HEK293T (cell line): Measurements from ENCODE around the gene WIPF2.

Experiments
- ARNT ChIP-seq: fragments of 450-650 bp; IDR thresholded peaks from 2 replicates; pipeline ENCODE4 v1.6.1; 2017; ENCODE audit warnings: mild to moderate bottlenecking
- BHLHE40 ChIP-seq: fragments of 450-650 bp; IDR thresholded peaks from 2 replicates; pipeline ENCODE4 v1.6.1; 2016; ENCODE audit warnings: mild to moderate bottlenecking, moderate library complexity, borderline replicate concordance
- ELF4 ChIP-seq: fragments of 450-650 bp; IDR thresholded peaks from 2 replicates; pipeline ENCODE4 v1.6.1; 2017; ENCODE audit warnings: antibody characterized with exemption
- FOXK2 ChIP-seq: fragments of 450-650 bp; IDR thresholded peaks from 2 replicates; pipeline ENCODE4 v1.6.1; 2016; ENCODE audit warnings: mild to moderate bottlenecking
- FOXM1 ChIP-seq: fragments of 450-650 bp; IDR thresholded peaks from 2 replicates; pipeline ENCODE4 v1.6.1; 2017; ENCODE audit warnings: mild to moderate bottlenecking, borderline replicate concordance
- L3MBTL2 ChIP-seq: fragments of 450-650 bp; conservative IDR thresholded peaks from 2 replicates; pipeline ENCODE4 v1.6.1; 2016; ENCODE audit warnings: mild to moderate bottlenecking
- LEF1 ChIP-seq: fragments of 450-650 bp; IDR thresholded peaks from 2 replicates; pipeline ENCODE4 v1.6.1; 2017; ENCODE audit warnings: mild to moderate bottlenecking, borderline replicate concordance
- SUZ12 ChIP-seq: fragments of 450-650 bp; IDR thresholded peaks from 2 replicates; pipeline ENCODE4 v1.6.1; 2016; ENCODE audit warnings: mild to moderate bottlenecking
- TARDBP ChIP-seq: fragments of 450-650 bp; IDR thresholded peaks from 2 replicates; pipeline ENCODE4 v1.6.1; 2016

- TF ChIP-seq FOXM1 (no peak), L3MBTL2 (no peak), TARDBP (no peak), ELF4 (no peak), FOXK2 (no peak), SUZ12 (no peak), ARNT (no peak), BHLHE40 (no peak), LEF1 (no peak)
Observed at GRCh38 chr17:40319651-40320540, 100.8 kb downstream of the WIPF2 start.
